HG03025 (cell line): ENCODE measurements around the gene MSL3B.

Source experiments
- ATAC-seq: cut with Tn5 transposase; IDR thresholded peaks from one replicate; pipeline ENCODE4 v1.9.1; 2021; ENCODE audit warnings: mild to moderate bottlenecking, moderate library complexity; ENCODE audit not compliant: unreplicated experiment, low FRiP score

MSL3B gene

GRCh38 chr2:233835230-233836186 lies 32.7 kb downstream of the MSL3B start:
- no peak for ATAC-seq

GRCh38 chr2:233833345-233833744 lies 34.8 kb downstream of the MSL3B start:
- no peak for ATAC-seq

GRCh38 chr2:233832869-233833311 lies 35.3 kb downstream of the MSL3B start:
- ATAC-seq, result no peak

DNA sequence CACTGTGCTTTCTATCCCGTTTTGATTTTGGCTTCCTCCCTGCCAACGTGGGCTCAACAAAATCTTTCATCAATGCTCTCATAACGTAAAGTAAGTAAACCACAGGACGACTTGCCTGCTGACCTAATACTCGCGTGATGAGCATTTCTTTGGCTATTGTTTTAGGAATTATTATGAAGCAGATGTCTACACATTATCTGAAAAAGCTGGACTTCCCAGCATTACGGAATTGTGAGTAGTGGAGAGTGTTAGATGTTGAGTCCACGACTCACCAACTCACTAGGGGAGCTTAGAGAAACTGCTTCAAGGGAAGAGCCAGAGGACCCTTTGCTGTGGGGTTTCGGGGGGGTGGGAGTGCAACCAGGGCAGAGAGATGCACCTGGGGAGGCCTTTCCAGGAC lies 35.8 kb downstream of the MSL3B start:
- no peak for ATAC-seq

GRCh38 chr2:233831861-233832260 lies 36.3 kb downstream of the MSL3B start:
- ATAC-seq, result no peak

DNA sequence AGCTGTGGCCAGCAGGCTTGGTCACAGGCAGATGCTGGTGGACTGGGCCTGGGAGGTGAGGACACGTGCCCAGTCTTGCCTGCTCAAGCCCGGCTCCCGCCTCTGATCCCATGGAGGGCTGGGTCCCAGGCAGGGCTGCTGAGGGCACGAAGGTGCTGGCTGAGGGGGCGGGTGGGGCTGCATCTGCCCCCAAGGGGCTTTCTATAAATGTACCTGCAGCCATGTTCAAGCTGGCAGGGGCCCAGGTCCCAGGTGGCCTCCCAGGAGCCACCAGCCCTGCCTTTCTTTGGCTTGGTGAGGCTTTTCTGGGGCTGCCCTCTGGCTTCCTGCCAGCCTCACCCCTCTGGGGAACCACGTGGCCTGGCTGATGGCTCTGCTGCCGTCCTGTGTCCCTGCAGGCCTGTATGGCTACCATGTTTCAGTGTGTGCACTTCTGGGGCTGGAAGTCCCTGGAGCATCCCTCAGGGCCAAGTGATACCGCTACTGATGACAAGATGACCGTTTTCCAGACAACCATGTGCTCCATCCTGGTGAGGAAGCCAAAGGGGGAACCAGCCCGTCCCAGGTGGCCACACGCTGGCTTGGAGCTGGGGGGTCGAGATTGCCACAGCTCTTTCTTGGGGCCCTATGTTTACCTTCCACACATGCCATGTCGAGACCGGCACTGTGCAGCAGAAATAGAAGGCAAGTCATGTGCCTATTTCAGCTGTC lies 37.0 kb downstream of the MSL3B start:
- ATAC-seq, result no peak

DNA sequence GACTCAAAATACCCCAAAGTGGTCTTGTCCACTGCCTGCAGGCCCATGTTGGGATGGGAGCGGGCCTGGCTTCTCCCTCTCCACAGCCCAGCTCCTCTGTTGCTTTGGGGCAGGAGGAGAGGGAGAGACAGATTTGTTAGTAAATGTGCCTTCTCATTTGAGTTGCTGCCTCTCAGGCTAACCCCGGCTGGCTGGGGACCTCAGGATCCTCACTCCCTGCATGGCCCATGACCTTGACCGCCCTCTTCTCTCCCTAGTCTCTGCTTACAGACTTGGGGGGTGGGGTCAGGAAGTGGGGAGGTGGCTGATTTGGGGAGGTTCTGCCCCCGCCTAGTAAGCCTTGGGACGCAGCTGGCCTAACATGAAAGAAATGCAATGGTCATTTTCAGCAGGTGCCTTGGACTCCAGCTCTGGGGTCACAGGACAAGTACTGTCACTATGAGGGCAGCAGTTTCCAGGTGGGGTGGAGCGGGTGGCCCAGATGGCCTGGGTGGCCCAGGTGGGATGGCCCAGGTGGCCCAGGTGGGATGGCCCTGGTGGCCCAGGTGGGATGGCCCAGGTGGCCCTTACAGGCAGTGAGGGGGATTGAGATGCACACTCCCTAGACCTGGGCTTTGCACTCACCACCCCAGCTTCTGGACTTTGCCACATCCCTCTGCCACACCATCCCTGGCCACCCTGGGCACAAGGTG lies 37.9 kb downstream of the MSL3B start:
- no peak for ATAC-seq

- ATAC-seq, result no peak
Observed at GRCh38 chr2:233829193-233830110, 38.7 kb downstream of the MSL3B start.

GRCh38 chr2:233828546-233829192 lies 39.5 kb downstream of the MSL3B start:
- ATAC-seq, result no peak

DNA sequence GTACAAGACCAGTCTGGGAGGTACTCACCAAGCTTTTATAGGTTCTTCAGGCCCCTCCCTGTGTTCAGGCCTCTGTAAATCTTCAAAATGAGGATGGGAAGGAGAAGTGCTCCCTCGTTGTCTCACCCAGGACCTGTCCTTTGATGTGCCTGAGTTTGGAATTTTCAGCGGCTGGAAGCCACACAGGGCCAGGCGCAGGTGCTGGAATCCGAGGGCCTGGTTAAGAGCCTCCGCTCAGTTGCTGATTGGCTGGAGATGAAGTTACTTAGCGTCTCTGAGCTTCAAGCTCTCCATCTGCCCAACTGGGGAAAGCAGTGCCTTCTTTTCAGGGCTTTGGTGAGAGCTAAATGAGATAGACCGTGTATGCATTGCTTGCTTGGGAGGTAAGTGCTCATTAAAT lies 43.8 kb downstream of the MSL3B start:
- ATAC-seq, result no peak

DNA sequence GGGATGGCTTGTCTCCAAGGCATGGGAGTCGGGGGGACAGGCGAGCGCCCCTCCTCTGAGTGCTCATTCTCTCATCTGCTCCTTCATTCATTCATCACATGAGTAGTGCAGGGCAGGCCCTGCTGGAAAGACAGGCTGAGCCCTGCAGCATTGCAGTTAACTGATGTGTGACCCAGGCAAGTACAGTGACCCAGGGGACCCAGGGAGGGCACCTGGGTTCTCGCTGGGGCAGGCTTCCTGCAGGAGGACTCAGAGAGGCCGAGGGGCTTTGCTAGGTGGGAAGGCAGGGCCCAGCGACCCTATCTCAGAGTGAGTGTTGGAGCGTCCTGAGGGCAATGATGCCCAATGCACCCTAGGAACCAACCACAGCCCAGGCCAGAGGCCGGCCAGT lies 44.5 kb downstream of the MSL3B start:
- no peak for ATAC-seq

GRCh38 chr2:233822781-233823730 lies 45.1 kb downstream of the MSL3B start:
- ATAC-seq, result no peak

DNA sequence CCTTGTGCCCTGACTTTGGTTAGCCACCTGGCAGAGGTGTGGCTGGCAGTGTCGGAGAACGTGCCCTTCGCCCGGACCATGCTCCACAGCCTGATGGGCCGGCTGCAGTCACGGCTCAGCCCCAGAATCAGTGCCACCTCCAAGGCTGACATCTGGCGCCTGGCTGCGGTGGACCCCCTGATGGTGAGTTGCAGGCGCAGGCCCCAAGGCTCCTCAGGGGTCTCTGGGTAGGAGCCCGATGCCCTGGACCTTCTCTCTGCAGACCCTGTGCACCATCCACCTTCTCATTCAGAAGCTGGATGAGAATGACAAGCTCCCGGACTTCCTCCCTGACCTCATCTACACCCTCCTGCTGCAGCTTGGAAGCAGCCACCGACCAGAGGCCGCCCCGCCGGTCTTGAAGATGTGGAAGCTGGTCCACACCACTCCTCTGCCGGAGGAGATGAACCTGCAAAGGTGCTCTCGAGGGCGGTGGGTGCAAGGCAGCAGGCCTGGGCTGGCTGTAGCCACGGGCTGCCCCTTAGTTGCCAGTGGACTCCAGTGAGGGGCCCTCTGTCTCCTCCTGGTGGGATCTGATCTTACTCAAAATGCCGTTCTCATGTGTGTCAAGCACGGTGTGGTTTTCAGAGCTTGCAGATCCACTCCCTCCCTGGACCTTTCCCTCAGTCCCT lies 46.0 kb downstream of the MSL3B start:
- no peak for ATAC-seq

DNA sequence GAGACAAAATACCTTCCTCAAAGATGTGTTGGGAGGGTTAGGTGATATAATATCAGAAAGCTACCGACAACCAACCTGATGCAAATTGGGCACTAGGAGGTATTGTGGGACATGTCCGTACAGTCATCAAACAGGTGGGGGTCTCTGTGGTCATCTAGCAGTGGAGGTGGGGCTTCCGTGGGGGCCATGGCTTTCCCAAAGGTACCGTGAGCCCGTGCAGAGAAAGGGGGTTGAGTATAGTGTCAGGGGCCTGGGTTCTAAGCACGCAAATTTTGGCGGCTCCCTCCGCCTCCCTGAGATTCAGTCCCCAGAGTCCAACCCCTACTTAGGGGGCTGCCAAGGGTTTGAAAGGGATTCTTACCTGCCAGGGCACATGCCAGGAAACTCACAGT lies 46.5 kb downstream of the MSL3B start:
- no peak for ATAC-seq

GRCh38 chr2:233821196-233821595 lies 47.0 kb downstream of the MSL3B start:
- ATAC-seq, result no peak

DNA sequence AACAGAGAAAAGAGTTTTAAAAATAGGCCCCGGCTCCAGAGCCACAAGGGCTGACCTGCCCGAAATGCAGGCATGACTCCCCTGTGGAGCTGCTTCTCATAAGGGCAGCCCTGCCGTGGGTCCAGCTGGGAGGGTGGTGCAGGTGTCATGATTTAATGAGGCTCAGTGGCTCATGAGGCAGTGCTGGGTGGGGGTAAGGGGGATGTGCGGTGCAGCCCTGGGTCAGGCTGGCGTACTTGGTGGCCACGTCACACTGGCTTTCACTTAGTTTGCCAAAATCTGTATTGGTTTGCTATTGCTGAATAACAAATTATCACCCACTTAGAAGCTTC lies 47.4 kb downstream of the MSL3B start:
- no peak for ATAC-seq

- no peak for ATAC-seq
Observed at GRCh38 chr2:233819884-233820773, 48.1 kb downstream of the MSL3B start.
